NCI-H2081 (cell line): ENCODE results near the gene MMP28.

ENCODE experiments used
- DNase-seq, 2 experiments: peaks; one replicate each; lab custom pipeline; 2025; lab: John Stamatoyannopoulos, UW

The MMP28 gene, protein sequence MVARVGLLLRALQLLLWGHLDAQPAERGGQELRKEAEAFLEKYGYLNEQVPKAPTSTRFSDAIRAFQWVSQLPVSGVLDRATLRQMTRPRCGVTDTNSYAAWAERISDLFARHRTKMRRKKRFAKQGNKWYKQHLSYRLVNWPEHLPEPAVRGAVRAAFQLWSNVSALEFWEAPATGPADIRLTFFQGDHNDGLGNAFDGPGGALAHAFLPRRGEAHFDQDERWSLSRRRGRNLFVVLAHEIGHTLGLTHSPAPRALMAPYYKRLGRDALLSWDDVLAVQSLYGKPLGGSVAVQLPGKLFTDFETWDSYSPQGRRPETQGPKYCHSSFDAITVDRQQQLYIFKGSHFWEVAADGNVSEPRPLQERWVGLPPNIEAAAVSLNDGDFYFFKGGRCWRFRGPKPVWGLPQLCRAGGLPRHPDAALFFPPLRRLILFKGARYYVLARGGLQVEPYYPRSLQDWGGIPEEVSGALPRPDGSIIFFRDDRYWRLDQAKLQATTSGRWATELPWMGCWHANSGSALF

DNA sequence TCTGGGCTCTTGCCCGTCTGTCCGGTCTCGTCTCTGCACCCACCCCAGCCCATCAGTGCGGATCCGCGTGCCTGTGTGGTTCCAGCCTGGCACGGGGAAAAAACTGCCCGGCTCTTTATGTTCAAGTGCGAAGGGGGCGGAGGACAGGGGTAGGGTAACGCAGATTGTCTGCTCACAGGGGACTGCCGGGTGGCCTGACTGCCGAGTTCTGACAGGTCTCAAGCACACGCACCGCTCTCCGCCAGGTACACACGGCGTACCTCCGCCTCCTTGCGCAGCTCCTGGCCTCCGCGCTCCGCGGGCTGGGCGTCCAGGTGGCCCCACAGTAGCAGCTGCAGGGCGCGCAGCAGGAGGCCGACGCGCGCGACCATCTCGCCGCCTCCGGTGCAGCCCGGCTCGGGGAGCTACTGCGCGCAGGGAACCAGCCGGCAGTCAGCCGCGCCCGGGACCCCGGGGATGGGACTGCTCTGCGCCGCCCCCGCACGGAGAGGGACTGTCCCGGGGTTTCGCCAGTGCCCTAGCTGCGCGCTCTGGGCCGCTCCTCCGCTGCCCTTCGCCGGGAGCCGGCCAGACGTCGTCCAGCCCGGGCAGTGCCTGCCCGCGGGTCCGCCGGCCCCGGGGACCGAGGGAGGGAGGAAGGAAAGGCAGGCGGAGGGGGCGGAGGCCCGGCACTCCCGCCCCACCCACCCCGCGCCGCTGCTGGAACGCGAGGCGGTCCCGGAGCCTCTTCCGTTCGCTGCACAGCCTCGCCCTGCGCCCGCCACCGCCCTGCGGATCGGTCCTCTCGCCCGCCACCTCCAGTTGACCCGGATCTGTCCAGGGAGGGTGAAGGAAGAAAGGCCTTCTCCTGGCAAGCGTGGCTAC is at the start of gene MMP28:
Gene MMP28 (minus strand): TSS at position 635 of the 864 bp plus-strand sequence. CDS start 264 bp downstream, at position 371.
- peak; percentile 35 to 60 for DNase-seq

DNA sequence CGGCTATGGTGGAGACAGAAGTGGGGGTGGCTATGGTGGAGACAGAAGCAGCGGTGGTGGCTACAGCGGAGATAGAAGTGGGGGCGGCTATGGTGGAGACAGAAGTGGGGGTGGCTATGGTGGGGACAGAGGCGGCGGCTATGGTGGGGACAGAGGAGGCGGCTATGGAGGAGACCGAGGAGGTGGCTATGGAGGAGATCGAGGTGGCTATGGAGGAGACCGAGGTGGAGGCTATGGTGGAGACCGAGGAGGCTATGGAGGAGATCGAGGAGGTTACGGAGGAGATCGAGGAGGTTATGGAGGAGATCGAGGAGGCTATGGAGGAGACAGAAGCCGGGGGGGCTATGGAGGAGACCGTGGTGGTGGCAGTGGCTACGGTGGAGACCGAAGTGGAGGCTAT is 49.1 kb upstream of the MMP28 start:
- no peak for DNase-seq

DNA sequence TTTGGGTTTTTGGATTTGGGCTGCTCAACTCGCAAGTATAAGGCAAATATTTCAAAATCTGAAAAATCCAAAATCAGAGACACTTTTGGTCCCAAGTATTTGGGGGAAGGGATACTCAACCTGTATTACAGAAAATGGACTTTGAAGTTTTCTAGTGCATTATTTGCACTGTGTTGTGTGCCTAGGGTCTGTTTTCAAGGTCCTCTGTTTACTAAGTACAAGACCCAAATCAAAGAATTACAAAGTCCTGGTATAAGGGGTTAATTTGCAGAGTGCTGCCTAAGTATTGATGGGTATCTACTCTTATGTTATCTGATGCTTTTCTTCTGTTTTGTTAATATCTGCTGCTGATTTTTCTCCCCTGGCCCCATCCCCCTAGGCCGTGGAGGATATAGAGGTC is 48.3 kb upstream of the MMP28 start:
- DNase-seq = no peak

DNA sequence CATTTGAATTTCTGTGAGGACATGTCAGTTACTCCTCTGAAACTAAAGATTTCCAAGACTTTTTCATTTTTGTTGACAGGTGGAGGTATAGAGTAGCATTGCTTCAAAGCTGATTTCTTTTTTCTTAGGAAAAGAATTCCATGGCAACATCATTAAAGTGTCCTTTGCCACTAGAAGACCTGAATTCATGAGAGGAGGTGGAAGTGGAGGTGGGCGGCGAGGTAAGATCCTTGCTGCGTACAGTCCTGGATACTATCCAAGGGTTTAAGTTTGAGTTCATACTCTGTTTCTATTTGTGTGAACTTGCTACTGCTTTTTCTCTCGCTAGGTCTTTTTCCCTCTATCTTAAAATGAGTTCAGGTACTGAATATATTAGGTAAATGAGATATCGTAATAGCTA is 46.8 kb upstream of the MMP28 start:
- no peak for DNase-seq

DNA sequence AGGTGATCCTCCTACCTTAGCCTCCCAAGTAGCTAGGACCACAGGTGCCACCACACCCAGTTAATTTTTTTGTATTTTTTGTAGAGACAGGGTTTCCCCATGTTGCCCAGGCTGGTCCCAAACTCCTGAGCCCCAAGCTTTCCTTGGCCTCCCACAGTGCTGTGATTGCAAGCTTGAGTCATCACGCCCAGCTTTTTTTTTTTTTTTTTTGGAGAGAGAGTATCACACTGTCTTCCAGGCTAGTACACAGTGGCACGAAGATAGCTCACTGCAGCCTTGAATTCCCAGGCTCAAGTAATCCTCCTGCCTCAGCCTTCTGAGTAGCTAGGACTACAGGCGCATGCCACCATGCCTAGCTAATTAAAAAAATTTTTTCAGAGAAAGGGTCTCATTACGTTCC is 46.1 kb upstream of the MMP28 start:
- no peak for DNase-seq

DNA sequence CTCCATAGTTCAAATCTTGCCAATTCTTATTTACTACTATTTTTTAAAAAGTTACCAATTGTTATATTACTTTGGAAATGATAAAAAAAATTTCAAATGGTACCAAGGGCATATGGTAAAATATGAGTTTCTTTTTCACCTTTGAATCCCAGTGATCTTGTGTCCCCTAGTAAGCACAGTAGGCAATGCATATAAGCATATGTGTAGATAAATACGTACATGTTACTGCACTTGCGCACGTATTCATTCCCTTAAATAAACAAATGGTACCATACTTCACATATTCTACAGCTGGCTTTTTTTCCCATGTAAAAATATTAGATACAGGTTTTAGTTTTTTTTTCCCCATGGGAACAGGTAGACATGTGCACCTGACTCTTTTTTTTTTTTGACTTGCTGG is 45.7 kb upstream of the MMP28 start:
- no peak for DNase-seq

DNA sequence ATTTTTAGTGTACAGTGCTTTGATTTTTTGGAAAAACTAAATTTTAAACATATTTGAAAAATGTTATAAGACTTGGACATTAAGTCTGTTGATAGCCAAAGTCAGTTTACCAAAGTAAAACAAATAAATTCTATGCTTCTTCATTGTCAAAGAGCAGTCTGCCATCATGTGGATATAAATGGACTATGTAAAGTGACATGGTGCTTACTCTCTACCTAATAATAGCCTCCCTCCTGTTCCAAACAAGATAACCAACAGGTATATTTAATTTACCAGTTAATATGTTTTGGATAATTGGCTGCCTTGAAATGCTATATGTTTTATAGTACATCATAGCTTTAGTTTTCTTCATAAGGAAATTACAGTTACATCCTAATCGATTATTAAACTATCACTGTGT is 29.8 kb upstream of the MMP28 start:
- DNase-seq = no peak

DNA sequence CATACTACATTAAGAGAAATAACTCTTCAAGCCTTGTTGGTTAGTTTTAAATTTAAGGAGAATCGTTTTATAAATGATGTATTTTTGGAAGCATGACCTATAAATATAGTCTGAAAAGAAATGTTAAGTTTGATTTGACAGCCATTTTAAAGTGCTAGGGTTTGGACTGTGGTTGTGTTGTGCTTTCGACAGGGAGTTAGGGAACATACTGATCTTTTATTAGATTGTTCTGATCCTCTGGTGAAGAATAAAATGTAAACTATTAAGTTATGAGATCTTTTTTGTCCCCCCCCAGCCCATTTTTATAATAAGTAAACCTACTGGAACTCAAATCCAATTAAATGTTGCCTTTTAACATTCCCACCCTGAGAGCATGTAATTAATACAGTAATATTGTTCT is 25.9 kb upstream of the MMP28 start:
- DNase-seq = no peak

DNA sequence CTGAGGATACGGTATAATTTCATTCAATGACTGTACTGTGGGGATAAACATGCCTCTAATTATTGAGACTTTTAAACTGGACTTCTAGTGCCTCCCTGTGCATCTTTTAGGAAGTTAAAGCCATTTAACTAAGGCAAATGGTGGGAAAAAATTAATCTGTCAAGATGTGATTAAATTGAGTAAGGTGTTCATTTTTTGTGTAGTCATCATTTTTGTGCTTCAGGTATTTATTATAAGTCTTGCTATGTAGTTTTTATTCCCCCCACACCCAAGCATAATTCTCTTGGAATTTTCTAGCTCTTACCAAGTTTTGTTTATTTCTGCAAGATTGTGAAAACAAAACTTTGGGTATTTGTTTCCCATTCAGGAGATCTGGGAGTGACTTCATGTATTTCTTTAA is 24.0 kb upstream of the MMP28 start:
- DNase-seq = no peak

DNA sequence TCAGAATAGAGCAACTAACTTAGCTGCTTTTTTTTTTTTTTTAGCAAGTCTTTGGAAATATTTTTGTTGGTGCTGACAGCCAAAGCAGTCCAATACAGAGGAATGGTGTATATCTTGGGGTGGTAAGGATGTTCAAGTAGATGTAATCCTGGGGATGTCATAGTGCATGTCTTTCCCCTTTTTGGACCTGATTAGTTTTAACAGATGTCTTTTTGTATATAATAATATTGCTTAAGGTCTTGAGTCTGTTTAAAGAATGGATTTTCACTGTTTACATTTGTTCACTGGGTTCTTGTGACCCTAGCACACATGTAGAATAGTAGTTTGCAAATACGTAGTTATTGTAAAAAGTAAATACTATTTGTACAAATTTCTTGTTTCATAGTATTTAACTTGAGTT is 21.8 kb upstream of the MMP28 start:
- no peak for DNase-seq

DNA sequence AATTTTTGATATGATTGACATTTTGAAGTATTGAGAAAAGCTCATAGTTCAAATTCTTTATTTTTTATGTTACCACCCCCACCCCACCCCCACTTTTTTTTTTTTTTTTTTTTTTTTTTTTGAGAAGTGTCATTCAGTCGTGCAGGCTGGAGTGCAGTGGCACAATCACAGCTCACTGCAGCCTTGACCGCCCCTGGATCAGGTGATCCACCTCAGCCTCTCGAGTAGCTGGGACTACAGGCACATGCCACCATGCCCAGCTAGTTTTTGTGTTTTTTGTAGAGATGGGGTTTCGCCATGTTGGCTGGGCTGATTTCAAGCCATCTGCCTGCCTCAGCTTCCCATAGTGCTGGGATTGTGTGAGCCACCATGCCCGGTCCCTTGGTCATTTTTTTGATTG is 21.3 kb upstream of the MMP28 start:
- DNase-seq = no peak

DNA sequence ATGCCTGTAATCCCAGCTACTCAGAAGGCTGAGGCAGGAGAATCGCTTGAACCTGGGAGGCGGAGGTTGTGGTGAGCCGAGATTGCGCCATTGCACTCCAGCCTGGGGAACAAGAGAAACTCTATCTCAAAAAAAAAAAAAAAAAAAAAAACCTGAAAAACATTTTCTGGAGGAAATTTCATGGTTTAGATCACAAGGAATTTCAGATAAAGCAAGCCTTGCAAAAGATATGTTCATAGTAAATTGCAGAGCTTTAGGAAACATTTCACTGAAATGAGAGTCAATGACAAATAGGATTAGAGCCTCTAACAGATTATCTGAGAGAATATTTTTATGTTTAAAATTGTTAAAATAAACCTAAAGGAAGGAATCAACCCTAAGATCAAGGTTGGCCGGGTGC is 17.0 kb upstream of the MMP28 start:
- DNase-seq = no peak

DNA sequence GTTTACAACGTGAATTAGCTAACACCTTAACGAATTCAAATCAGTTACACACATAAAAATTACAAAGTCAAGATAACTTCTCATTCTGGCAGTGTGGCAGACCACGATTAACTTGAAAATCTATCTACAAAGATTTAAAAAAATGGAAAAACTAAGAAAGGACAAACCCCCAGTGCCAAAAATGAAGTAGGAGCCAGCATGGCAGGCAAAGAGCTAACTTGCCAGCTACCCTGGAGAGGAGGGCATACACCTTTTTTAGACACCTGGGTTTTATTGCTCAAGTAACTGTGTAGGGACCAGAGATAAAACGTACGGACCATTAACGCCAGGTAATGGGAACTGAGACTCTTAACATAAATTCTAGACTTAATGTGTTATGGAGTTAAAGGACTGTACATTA is 16.3 kb upstream of the MMP28 start:
- no peak for DNase-seq

DNA sequence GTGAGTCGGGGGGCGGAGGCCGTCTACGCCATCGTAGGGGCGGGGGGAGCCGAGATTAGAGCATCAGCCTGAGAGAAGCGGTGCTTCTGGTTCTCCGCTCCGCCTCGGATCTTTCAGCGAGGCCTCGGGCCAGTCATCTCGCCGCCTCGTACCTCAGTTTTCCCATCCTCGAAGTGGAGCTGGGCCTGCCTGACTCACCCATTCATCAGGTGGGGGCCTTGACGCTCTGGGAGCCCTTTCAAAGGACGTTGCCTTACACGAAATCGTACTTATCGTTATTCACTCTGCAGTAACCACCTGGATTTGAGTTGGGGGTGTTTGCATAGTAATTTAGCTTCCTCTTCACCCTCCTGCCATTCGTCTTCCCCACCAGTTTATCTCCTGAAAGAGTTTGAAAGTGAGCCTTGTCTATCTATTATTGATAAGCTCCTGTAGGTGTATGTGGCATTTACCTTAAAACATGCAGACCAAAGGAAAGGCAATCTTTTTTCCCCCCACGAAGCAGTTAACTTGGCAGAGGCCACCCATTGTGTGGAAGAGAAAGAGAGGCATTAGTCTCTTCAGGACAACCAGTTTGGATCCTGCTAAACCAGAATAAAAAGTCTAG is 14.5 kb upstream of the MMP28 start:
- peak in 1 of 2 experiments; percentile 46 for DNase-seq

DNA sequence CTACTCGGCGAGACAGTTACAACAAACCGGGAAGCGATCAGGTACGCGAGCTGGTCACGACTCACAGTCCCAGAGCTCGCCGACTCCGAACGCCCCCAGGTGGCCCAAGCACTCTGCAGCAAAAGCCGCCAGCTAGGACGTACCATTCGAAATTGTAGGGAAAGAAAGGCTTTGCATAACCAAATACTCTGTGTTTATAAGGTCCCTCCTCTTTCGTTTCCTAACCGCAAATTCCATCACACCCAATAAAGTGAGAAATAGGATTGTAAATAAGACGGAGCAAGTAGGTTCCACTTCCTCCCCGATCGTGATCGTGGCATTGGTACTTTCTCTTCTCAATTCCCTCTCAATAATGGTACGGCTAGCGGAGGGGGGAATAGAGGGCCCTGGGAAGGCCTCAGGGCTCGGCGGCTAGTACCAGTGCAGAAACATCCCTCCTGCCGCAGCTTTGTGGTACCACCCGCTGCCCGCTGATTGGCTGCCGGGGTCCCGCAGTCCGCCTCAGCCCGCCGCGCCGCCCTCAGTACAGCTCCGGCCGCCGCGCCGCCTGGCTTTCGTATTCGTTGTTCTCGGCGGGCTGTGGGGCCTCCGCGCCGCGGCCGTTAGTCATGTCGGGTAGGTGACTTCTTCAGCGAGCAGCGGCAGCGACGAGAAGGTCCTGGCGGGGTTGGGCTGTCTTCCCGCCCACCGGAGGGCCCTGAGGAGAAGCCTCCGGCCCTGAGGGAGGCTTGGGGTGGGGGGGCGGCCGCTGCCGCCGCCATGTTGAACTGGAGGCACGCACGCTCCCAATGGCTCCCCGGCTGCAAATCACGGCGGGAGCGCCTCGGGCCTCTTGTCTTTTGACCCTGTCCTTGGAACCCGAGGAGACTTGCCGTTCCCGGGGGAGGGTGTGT is 13.8 kb upstream of the MMP28 start, which contains the start of gene TAF15:
Gene TAF15 (plus strand): TSS at position 523 of the 893 bp plus-strand sequence. CDS start 86 bp downstream, at position 609.
- DNase-seq = peak; percentile 99

DNA sequence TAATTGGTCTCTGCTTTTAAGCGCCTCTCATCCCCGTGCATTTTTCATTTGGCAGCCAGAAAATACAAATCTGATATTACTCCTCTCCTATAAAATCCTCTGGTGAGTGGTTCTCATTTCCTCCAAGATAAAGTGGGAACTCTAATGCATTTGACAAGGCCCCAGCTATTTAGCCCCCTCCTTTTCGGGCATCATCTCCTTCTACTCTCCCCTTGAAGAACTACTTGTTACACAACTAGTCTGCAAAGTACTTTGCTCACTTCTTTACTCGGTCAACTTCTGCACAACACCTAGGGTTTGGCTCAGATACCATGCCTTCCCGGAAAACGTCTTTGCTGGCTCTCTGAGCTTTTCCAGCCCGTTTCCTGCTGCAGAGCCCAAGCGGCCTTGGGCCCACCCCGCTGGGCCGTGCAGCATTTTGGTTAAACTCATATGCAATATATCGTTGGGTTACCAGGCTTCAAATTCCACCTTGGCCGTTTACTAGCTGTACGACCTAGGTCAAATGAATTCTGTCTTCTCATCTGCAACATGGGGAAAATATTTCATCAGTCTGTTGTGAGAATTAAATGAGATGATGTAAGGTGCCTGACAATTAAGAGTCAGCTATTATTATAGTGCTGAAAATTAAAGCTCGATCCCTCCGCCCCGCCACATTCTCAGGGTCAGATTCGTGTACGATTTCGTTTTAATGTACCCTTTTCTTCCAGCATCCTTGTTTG is 13.0 kb upstream of the MMP28 start:
- no peak for DNase-seq

DNA sequence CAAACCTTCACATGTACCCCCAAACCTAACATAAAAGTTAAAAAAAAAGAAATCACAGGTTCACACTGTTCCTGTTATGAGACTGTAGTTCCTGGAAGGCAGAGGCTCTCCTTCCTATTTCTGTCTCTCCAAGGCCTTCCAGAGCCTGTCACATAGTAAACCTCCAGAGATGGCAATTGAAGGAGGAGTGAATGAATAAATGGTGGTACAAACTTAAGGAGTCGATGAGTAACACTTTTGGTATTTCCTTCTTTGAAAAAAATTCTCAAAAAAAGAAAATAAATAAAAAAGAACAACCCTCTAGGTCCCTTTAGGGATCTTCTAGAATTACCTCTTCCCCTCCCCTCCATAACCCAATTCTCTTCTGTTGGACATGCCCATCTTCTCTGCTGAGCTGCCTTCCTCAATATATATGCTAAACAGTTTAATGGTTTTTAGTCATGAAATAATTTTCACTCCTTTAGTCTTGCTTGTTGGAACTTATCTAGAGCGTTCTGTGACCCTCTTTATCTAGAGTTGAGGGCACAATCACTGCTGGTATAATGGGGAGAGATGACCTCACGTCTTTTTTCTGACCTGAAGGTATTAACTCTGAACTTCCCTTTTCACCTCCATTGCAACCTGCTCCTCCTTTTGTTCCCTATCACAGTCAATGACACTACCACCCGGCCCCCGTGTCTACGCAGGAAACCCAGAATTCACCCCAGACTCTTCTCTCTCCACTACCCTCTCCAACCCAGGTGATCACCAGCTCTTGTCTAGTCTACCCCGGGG is 12.1 kb upstream of the MMP28 start:
- no peak for DNase-seq

DNA sequence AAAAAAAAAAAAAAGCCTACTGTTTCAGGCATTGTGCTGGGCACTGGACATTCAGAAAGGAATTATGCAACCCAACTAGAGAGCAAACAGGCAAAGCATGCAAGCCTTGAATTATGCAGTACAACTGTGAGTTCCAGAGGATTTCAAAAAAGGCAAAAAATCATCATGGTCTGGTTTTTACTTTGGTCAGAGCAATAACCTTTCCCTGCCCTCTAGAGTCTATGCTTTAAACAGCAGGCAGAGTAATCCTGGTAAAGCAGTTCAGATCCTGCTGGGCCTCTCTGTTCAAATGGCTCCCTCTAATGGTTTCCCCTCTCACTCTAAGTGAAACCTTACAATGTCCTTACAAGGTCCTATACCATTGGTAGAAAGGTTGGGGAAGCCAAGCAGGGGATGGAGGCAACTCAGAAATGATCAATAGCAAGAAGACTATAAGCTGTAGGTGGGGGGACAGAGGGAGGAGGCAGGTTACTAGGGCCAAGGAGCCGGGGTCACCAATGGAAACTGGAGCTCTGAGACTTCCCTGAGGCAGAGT is 9.3 kb upstream of the MMP28 start:
- peak; percentile 48 to 78 for DNase-seq

DNA sequence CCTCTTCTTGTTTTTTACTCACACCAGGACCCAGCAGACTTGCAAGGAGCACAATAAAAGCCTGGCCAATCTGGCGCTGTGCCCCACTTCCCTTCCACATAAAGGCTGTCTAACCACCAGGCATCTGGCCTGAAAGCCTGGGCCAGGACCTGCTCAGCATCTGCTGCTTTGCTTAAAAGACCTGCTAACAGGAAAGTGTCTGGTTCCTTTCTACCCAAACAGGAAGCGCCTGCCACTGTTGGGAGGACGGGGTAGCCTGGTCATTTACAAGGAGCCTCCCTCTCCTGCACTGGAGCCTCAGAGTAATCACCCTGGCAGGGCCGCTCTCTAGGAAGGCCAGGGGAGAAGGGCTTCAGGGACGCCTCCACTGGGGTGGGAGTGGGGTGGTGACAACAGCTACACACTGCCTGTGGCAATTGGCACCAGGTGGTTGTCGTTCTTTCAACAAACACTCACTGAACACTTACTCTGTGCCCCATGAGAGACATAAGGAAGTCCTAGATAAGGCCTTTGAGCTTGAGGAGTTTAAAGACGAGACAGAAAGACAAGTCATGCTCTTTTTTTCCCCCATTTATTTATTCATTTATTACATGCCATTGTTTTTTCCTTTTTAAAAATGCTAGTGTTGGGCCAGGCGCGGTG is 6.3 kb upstream of the MMP28 start:
- DNase-seq = peak; percentile 8 to 49
